Body of pancreas (tissue), 4 donors: ENCODE results near the gene SUN3.

ENCODE experiments used
- CTCF ChIP-seq, 7 experiments: fragments of 450-650 bp in 4 of 7; fragments of 200-600 bp in 3 of 7; sonication (generic) in 3 of 7; IDR thresholded peaks; one replicate each; pipeline ENCODE4 v1.5.1; 2016 to 2019; ENCODE audit warnings: antibody characterized with exemption in 7 of 7
- POLR2A ChIP-seq, 3 donors: fragments of 450-650 bp; IDR thresholded peaks; one replicate each; pipeline ENCODE4 v1.6.1; 2016; ENCODE audit warnings: antibody characterized with exemption in 3 of 3, mild to moderate bottlenecking in 2 of 3

GRCh38 chr7:47979832-47980181 is 49.1 kb downstream of the SUN3 start:
- TF ChIP-seq CTCF (IDR thresholded peaks at IDR 0.05) (no peak), POLR2A (IDR thresholded peaks at IDR 0.05) (no peak)
